SU-DHL-6 (cell line): ENCODE measurements around the gene SPEG.

ENCODE experiments used
- H2AFZ ChIP-seq: fragments of 200-600 bp; sonication (generic); 2 replicates; pipeline ENCODE4 v1.6.1; 2014; ENCODE audit warnings: low read depth, mild to moderate bottlenecking, moderate library complexity, mixed read lengths, antibody characterized with exemption, low read length; ENCODE audit not compliant: severe bottlenecking
- H3F3A ChIP-seq: fragments of 200-600 bp; shearing (Covaris generic); 2 replicates; pipeline ENCODE4 v1.6.0; 2016; ENCODE audit warnings: antibody characterized with exemption, mild to moderate bottlenecking; ENCODE audit not compliant: insufficient read depth
- H3K27ac ChIP-seq: fragments of 200-600 bp; sonication (generic); 2 replicates; pipeline ENCODE4 v1.5.1; 2016; ENCODE audit warnings: low read depth, mild to moderate bottlenecking, low read length, moderate library complexity, mixed read lengths
- H3K27me3 ChIP-seq: fragments of 200-600 bp; sonication (generic), shearing (Covaris generic); 2 replicates; pipeline ENCODE4 v1.6.0; 2014; ENCODE audit warnings: mild to moderate bottlenecking, low read length
- H3K36me3 ChIP-seq: fragments of 200-600 bp; sonication (generic); 2 replicates; pipeline ENCODE4 v1.6.1; 2014; ENCODE audit warnings: mild to moderate bottlenecking, low read length, mixed read lengths
- H3K4me2 ChIP-seq: fragments of 300-600, 200-600 bp; shearing (Covaris generic), sonication (generic); 2 replicates; pipeline ENCODE4 v1.6.0; 2014; ENCODE audit warnings: low read length, low read depth, mild to moderate bottlenecking; ENCODE audit not compliant: poor library complexity, severe bottlenecking
- H3K4me3 ChIP-seq: fragments of 200-600 bp; sonication (generic); 2 replicates; pipeline ENCODE4 v1.5.1; 2014; ENCODE audit warnings: antibody characterized with exemption, low read length, mild to moderate bottlenecking, mixed read lengths; ENCODE audit not compliant: insufficient read depth, poor library complexity, severe bottlenecking
- H3K79me2 ChIP-seq: fragments of 200-600 bp; sonication (generic); 2 replicates; pipeline ENCODE4 v1.6.1; 2014; ENCODE audit warnings: mild to moderate bottlenecking, low read length, moderate library complexity; ENCODE audit not compliant: insufficient read depth
- H3K9ac ChIP-seq: fragments of 200-600 bp; sonication (generic); 2 replicates; pipeline ENCODE4 v1.7.0; 2014; ENCODE audit warnings: mild to moderate bottlenecking, low read length
- H3K9me2 ChIP-seq: fragments of 200-600 bp; sonication (generic); replicated peaks from 2 replicates; pipeline ENCODE4 v1.6.1; 2014; ENCODE audit warnings: low read length; ENCODE audit not compliant: insufficient read depth
- H3K9me3 ChIP-seq: fragments of 200-600 bp; sonication (generic); 2 replicates; pipeline ENCODE4 v1.6.1; 2014; ENCODE audit warnings: low read length, mixed read lengths; ENCODE audit not compliant: insufficient read depth
- H4K20me1 ChIP-seq: fragments of 200-600 bp; sonication (generic); 2 replicates; pipeline ENCODE4 v1.6.1; 2014; ENCODE audit warnings: low read depth, mild to moderate bottlenecking, antibody characterized with exemption, low read length, moderate library complexity, mixed read lengths
- CTCF ChIP-seq: fragments of 200-600 bp; sonication (generic); IDR thresholded peaks from one replicate; pipeline ENCODE4 v1.5.1; 2017; ENCODE audit warnings: antibody characterized with exemption, mild to moderate bottlenecking, low read length, moderate library complexity; ENCODE audit not compliant: insufficient read depth, poor library complexity, severe bottlenecking
- EZH2phosphoT487 ChIP-seq: fragments of 200-600 bp; sonication (generic), shearing (Covaris generic); conservative IDR thresholded peaks from 2 replicates; pipeline ENCODE4 v1.6.1; 2018; ENCODE audit warnings: mild to moderate bottlenecking, antibody characterized with exemption, low read length, moderate library complexity, mixed read lengths

SPEG gene

DNA sequence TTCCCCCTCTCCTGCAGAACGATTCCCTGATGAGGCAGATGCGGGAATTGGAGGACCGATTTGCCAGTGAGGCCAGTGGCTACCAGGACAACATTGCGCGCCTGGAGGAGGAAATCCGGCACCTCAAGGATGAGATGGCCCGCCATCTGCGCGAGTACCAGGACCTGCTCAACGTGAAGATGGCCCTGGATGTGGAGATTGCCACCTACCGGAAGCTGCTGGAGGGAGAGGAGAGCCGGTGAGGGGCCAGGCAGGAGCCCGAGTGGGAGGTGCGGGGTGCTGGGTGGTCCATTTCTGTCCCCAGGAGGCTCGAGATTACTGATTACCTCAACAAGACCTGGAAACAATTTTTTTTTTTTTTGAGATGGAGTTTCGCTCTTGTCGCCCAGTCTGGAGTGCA lies 13.3 kb upstream of the SPEG start:
- TF ChIP-seq EZH2phosphoT487, result no peak
- no peak for TF ChIP-seq CTCF
- H3K36me3 ChIP-seq, result no peaks in the 10 kb centered on the region

DNA sequence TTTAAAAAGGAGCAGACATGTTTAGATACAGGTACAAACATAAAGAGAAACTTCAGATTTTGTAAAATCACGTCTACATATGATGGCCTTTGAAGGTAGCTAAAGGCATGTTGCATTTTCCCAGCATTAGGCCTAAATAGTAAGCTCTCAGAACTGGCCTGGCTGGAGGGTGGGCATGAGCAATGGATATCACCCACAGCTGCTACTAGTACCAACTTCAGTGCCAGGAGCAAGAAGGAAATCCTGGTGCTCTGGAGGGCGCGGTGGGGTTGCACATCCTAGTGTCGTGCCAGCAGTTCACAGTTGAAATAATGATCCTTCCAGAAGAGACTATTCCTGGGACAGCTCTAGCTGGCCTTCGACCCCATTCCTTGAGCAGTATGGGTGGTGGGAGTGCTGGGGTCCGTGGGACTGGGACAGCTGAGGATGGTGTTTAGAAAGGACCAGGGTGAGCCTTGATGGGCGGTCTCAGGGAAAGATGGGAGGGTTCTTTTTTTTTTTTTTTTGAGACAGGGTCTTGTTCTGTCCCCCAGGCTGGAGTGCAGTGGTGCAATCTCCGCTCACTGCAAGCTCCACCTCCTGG lies 11.6 kb upstream of the SPEG start:
- Histone ChIP-seq H3K9me2 (no peaks in the 10 kb centered on the region), H3K36me3 (no peaks in the 10 kb centered on the region), H3K27me3 (no peaks in the 10 kb centered on the region), H2AFZ (no peak overlapping the region), H3K27ac (no peak overlapping the region), H3K79me2 (no peaks in the 10 kb centered on the region), H3K9ac (no peak overlapping the region), H3K9me3 (no peaks in the 10 kb centered on the region), H3K4me3 (no peak overlapping the region), H3F3A (no peaks in the 10 kb centered on the region), H3K4me2 (no peak overlapping the region), H4K20me1 (no peaks in the 10 kb centered on the region)
- TF ChIP-seq EZH2phosphoT487 (no peak), CTCF (no peak)

More for the DNA sequence above, 13.3 kb upstream of the SPEG start:
- Histone ChIP-seq H3K27me3 (no peaks in the 10 kb centered on the region), H3K9ac (no peak overlapping the region), H3K9me2 (no peaks in the 10 kb centered on the region), H4K20me1 (no peaks in the 10 kb centered on the region), H3K9me3 (no peaks in the 10 kb centered on the region), H3K4me2 (no peak overlapping the region), H3K4me3 (no peak overlapping the region), H3K79me2 (no peaks in the 10 kb centered on the region), H3F3A (no peaks in the 10 kb centered on the region), H2AFZ (no peak overlapping the region), H3K27ac (no peak overlapping the region)

GRCh38 chr2:219423652-219424377 lies 10.8 kb upstream of the SPEG start:
- Histone ChIP-seq H3K9ac (no peak overlapping the region), H3K4me2 (no peak overlapping the region), H3F3A (no peaks in the 10 kb centered on the region), H3K4me3 (no peak overlapping the region), H2AFZ (no peak overlapping the region), H3K36me3 (no peaks in the 10 kb centered on the region), H4K20me1 (no peaks in the 10 kb centered on the region), H3K9me3 (no peaks in the 10 kb centered on the region), H3K27ac (no peak overlapping the region), H3K27me3 (no peaks in the 10 kb centered on the region), H3K79me2 (no peaks in the 10 kb centered on the region), H3K9me2 (no peaks in the 10 kb centered on the region)
- TF ChIP-seq CTCF, result no peak
- no peak for TF ChIP-seq EZH2phosphoT487
